ENCODE data around the gene SPDYE1. TPM values are rescaled to one million over a fixed set of nuclear protein-coding genes. Genes with fewer than 3 reads are reported as not detected.
"Not testable (repeated sequence)": the region's sequence is repeated elsewhere in the genome, so short reads cannot be mapped to it uniquely, and the experiment has no call there.

SPDYE1 gene, protein sequence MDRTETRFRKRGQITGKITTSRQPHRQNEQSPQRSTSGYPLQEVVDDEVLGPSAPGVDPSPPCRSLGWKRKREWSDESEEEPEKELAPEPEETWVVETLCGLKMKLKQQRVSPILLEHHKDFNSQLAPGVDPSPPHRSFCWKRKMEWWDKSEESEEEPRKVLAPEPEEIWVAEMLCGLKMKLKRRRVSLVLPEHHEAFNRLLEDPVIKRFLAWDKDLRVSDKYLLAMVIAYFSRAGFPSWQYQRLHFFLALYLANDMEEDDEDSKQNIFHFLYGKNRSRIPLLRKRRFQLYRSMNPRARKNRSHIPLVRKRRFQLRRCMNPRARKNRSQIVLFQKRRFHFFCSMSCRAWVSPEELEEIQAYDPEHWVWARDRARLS
- polyA plus RNA-seq (2011; rRNA removed) (not detected in 2 replicates), polyA minus RNA-seq (2011; rRNA and poly(A)+ RNA removed) (not detected in 2 replicates)

DNA sequence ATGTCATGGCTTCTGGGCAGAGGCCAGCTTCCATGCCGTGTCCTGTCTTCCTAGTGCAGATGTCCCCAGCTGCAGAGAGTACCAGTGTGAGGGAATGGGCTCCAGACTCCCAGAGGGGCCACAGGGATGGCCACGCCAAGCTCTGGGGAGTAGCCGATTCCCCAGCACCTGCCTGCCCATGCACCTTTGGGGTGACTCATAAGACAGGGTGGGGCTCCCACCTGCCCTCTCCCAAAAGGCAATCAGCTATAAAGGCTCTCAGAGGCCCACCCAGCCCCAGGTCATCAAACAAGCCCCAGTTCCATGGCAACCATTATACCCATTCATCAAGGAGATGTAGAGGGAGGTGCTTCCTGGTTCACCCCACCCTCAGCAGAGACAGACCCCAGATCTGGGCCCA is at the start of gene SPDYE1:
TSS of gene SPDYE1 (plus strand) at position 366 of the 400 bp plus-strand sequence. CDS start 2,053 bp downstream, outside the sequence.
- DNase-seq (ENCODE audit: low read depth); H3K4me3 ChIP-seq (ENCODE audit: low read depth, low read length); CTCF ChIA-PET; POLR2A ChIA-PET; H3K36me3 ChIP-seq (ENCODE audit: control insufficient read depth, insufficient read depth, low read length); H3K27me3 ChIP-seq (ENCODE audit: control insufficient read depth, insufficient read depth, low read length): not testable (repeated sequence)

DNA sequence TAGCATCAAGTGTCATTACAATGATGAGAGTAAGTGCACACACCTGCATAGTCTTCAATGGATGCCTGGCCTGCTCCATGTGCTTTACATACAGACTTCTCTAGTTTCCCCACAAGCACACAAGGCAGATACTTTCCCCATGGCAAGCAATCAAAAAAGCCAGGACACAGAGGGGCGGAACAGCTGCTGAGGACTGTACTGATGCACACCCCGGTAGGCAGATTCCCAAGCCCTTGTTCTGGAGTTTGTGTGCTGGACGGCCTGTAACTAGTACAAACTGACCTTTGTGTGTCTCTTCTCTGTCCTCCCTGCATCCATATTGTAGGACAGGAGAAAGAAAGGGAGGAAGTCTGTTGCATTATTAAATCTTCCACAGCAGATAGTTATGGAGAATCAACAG is 45.7 kb upstream of the SPDYE1 start:
- peaks cover 3% of the 10 kb centered on the region for H3K36me3 ChIP-seq (ENCODE audit: control insufficient read depth, insufficient read depth, low read length)
- DNase-seq (ENCODE audit: low read depth), result no peak
- TF ChIP-seq, protein P1, sequence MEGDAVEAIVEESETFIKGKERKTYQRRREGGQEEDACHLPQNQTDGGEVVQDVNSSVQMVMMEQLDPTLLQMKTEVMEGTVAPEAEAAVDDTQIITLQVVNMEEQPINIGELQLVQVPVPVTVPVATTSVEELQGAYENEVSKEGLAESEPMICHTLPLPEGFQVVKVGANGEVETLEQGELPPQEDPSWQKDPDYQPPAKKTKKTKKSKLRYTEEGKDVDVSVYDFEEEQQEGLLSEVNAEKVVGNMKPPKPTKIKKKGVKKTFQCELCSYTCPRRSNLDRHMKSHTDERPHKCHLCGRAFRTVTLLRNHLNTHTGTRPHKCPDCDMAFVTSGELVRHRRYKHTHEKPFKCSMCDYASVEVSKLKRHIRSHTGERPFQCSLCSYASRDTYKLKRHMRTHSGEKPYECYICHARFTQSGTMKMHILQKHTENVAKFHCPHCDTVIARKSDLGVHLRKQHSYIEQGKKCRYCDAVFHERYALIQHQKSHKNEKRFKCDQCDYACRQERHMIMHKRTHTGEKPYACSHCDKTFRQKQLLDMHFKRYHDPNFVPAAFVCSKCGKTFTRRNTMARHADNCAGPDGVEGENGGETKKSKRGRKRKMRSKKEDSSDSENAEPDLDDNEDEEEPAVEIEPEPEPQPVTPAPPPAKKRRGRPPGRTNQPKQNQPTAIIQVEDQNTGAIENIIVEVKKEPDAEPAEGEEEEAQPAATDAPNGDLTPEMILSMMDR (IDR thresholded peaks at IDR 0.05; ENCODE audit: insufficient read depth, low read depth, low read length), result no peak
- no peaks in the 10 kb centered on the region for H3K27me3 ChIP-seq (ENCODE audit: control insufficient read depth, insufficient read depth, low read length)
- H3K4me3 ChIP-seq (ENCODE audit: low read depth, low read length), result no peak overlapping the region
- ChIA-PET CTCF (no interaction called here), POLR2A (no interaction called here)

DNA sequence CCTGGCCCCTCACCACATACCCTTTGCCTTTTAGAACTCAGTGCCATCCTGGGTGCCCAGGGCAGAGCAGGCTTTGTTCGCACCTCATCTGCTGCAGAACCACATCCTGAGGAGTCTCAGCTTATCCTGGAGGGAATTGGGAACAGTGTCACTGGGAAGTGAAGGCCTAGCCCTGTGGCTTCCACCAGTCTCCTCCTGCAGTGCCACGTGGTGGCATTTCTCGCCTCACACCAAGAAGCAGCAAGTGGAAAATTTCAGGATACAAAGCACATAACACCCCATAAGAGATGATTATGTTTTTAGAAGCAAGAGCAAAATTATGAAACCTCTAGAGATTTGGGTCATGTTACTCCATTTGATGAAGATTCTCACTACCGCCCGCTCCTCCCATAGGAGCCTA is 44.6 kb upstream of the SPDYE1 start:
- H3K27me3 ChIP-seq (ENCODE audit: control insufficient read depth, insufficient read depth, low read length), result no peaks in the 10 kb centered on the region
- ChIA-PET POLR2A (no interaction called here), CTCF (interaction anchor here (1.4 kb wide), 1 partner anchor 9 kb away, joined by 4 read pairs; no protein-coding TSS in a partner anchor)
- H3K36me3 ChIP-seq (ENCODE audit: control insufficient read depth, insufficient read depth, low read length), result peaks cover 3% of the 10 kb centered on the region
- TF ChIP-seq, protein P1 (IDR thresholded peaks at IDR 0.05; ENCODE audit: insufficient read depth, low read depth, low read length), result no peak
- no peak for DNase-seq (ENCODE audit: low read depth)
- H3K4me3 ChIP-seq (ENCODE audit: low read depth, low read length), result no peak overlapping the region

DNA sequence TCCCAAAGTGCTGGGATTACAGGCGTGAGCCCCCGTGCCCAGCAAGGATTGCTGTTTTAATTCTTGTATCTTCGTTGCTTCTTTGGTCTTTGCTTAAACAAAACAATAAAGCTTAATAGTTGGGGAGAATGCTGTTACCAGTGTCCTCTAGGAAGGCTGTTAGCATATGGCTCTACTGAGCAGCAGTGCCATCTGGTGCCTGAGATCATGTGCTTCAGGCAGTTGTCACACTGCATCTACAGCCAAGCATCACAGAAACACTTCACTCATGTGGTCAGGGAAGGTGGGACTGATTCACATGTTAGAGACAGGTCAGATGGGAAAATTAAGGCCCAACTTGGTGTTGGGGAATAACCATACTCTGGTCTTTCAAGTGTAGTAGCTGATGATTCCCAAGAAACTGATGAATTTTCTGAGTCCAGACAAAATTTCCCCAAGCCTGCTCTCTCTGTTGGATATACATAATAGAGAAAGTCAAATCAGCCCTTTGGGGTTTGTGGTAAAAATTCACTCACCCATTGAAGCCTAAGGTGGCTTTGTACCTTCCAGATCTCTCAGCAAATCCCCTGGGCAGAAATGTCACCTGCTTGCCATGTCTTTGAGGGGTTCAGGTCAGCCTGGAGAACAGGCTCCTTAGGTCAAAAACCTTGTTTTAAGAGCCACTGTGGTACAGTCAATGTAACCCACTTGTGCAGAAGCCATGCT is 43.0 kb upstream of the SPDYE1 start:
- Histone ChIP-seq H3K4me3 (ENCODE audit: low read depth, low read length) (no peak overlapping the region), H3K27me3 (ENCODE audit: control insufficient read depth, insufficient read depth, low read length) (no peaks in the 10 kb centered on the region), H3K36me3 (ENCODE audit: control insufficient read depth, insufficient read depth, low read length) (peaks cover 4% of the 10 kb centered on the region)
- TF ChIP-seq, protein P1 (IDR thresholded peaks at IDR 0.05; ENCODE audit: insufficient read depth, low read depth, low read length), result peak; percentile 61
- ChIA-PET CTCF (interaction anchor here (0.6 to 1.6 kb wide), 5 partner anchors 10 to 372 kb away, joined by 3 to 6 read pairs (median 4); partner anchors contain the start of gene STK17A), POLR2A (no interaction called here)
- DNase-seq (ENCODE audit: low read depth), result peak; percentile 10

DNA sequence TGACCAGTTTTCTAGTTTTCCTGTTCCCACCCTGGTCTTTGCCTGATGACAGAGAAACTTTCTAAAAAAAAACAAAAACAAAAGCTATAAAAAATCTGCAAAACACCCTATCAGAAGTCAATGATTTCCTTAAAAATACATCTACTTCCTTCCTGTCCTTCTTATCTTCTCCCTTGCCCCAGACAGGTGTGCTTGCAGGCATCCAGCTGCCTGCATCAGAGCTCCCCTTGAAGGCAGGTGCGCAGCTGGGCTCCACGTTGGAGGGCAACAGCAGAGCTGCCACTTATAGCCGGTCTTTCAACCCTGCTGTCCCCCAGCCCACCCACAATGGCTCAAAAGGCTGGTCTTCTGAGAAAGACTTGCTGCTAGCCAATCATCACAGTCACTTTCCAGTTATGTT is 41.7 kb upstream of the SPDYE1 start:
- TF ChIP-seq, protein P1 (IDR thresholded peaks at IDR 0.05; ENCODE audit: insufficient read depth, low read depth, low read length), result no peak
- peaks cover 3% of the 10 kb centered on the region; the same call in 1 of the 2 replicates for H3K36me3 ChIP-seq (ENCODE audit: control insufficient read depth, insufficient read depth, low read length)
- ChIA-PET CTCF (interaction anchor here (1.6 kb wide), 1 partner anchor 374 kb away, joined by 6 read pairs; the partner anchor contains the start of gene STK17A), POLR2A (no interaction called here)
- DNase-seq (ENCODE audit: low read depth), result no peak
- no peak overlapping the region for H3K4me3 ChIP-seq (ENCODE audit: low read depth, low read length)
- no peaks in the 10 kb centered on the region for H3K27me3 ChIP-seq (ENCODE audit: control insufficient read depth, insufficient read depth, low read length)

Measured in BJ (cell line).